Measurements from ENCODE around the gene RNPEP. TPM values are rescaled to one million over a fixed set of nuclear protein-coding genes. Genes with fewer than 3 reads are reported as not detected.
"Not testable (repeated sequence)": the region's sequence is repeated elsewhere in the genome, so short reads cannot be mapped to it uniquely, and the experiment has no call there.

The RNPEP gene

DNA sequence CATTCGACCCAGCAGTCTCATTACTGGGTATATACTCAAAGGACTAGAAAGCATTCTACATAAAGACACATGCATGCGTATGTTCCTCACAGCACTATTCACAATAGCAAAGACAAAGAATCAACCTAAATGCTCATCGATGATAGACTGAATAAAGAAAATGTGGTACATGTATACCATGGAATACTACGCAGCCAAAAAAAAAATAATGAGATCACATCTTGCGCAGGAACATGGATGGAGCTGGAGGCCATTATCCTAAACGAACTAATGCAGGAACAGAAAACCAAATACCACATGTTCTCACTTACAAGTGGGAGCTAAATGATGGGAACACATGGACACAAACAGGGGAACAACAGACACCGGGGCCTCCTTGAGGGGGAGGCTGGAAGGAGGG is 71.6 kb downstream of the RNPEP start:
- no peak overlapping the region for H3K23ac ChIP-seq (ENCODE audit: low read depth, low read length, poor library complexity)
- H4K91ac ChIP-seq (ENCODE audit: low read depth, low read length, poor library complexity) = no peak overlapping the region
- H3K36me3 ChIP-seq (replicated peaks in 1 of 2; ENCODE audit: control insufficient read depth in 2 of 2, insufficient read depth in 2 of 2, low read length in 2 of 2) = no peaks in the 10 kb centered on the region
- no peak overlapping the region for H3K4ac ChIP-seq (ENCODE audit: low read length)
- H2BK15ac ChIP-seq (ENCODE audit: low read length) = no peak overlapping the region
- H2BK120ac ChIP-seq (ENCODE audit: low read depth, low read length) = no peak overlapping the region
- H3K79me1 ChIP-seq (ENCODE audit: low read depth, low read length) = no peaks in the 10 kb centered on the region
- no CpG with 5 or more reads among the region's 7 CpGs for WGBS, 2 donors (ENCODE audit: extremely low coverage in 2 of 2, insufficient read length in 2 of 2, insufficient replicate concordance in 1 of 2)
- no peak overlapping the region for H2BK5ac ChIP-seq (ENCODE audit: low read length)
- H2BK12ac ChIP-seq (ENCODE audit: low read length) = no peak overlapping the region
- H4K8ac ChIP-seq (ENCODE audit: low read depth, low read length) = no peak overlapping the region
- H3K4me3 ChIP-seq (ENCODE audit: low read length in 2 of 2) = no peak overlapping the region
- no peak overlapping the region for H3K4me2 ChIP-seq (ENCODE audit: insufficient read depth, low read length, poor library complexity, severe bottlenecking)
- no peak overlapping the region for H3K27ac ChIP-seq (replicated peaks; ENCODE audit: low read length)
- peaks cover 0 to 2% of the 10 kb centered on the region in 2 donors for H3K4me1 ChIP-seq (ENCODE audit: control insufficient read depth in 2 of 2, insufficient read depth in 1 of 2, low read depth in 1 of 2, low read length in 2 of 2)
- no peak overlapping the region for H3K14ac ChIP-seq (ENCODE audit: low read length)
- H2AFZ ChIP-seq (ENCODE audit: low read length) = no peak overlapping the region
- no peak overlapping the region for H2AK5ac ChIP-seq (ENCODE audit: low read depth, low read length)
- peaks cover 0 to 4% (median 0%) of the 10 kb centered on the region in 3 experiments for H3K27me3 ChIP-seq (ENCODE audit: control insufficient read depth in 3 of 3, insufficient read depth in 3 of 3, low read depth in 1 of 3, low read length in 3 of 3)
- no peak overlapping the region for H3K9ac ChIP-seq (ENCODE audit: low read depth, low read length, poor library complexity)
- DNase-seq (ENCODE audit: low spot score) = no peak
- no peaks in the 10 kb centered on the region for H3K9me3 ChIP-seq (replicated peaks in 1 of 2; ENCODE audit: control insufficient read depth in 2 of 2, insufficient read depth in 1 of 2, low read depth in 1 of 2, low read length in 2 of 2)
- no peak overlapping the region for H3K18ac ChIP-seq (ENCODE audit: low read length)

DNA sequence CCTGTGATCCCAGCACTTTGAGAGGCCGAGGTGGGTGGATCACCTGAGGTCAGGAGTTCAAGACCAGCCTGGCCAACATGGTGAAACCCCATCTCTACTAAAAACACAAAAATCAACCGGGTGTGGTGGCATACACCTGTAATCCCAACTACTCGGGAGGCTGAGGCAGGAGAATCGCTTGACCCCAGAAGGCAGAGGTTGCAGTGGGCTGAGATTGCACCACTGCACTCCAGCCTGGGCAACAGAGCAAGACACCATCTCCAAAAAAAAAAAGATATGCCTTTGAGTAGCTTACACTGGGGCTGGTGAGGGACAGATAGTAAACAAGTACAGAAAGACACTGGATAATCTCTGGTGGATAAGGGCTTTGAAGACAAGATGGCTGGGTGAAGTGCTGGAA is 72.2 kb downstream of the RNPEP start:
- H3K9ac ChIP-seq (ENCODE audit: low read depth, low read length, poor library complexity); H3K9me3 ChIP-seq (replicated peaks in 1 of 2; ENCODE audit: control insufficient read depth in 2 of 2, insufficient read depth in 1 of 2, low read depth in 1 of 2, low read length in 2 of 2); H3K4me3 ChIP-seq (ENCODE audit: low read length in 2 of 2); H3K14ac ChIP-seq (ENCODE audit: low read length); H2BK15ac ChIP-seq (ENCODE audit: low read length); H3K36me3 ChIP-seq (replicated peaks in 1 of 2; ENCODE audit: control insufficient read depth in 2 of 2, insufficient read depth in 2 of 2, low read length in 2 of 2); H3K4me1 ChIP-seq (ENCODE audit: control insufficient read depth in 2 of 2, insufficient read depth in 1 of 2, low read depth in 1 of 2, low read length in 2 of 2); H2BK120ac ChIP-seq (ENCODE audit: low read depth, low read length); H2BK5ac ChIP-seq (ENCODE audit: low read length); H3K27me3 ChIP-seq (ENCODE audit: control insufficient read depth in 3 of 3, insufficient read depth in 3 of 3, low read depth in 1 of 3, low read length in 3 of 3); H3K18ac ChIP-seq (ENCODE audit: low read length); H3K23ac ChIP-seq (ENCODE audit: low read depth, low read length, poor library complexity); H3K4me2 ChIP-seq (ENCODE audit: insufficient read depth, low read length, poor library complexity, severe bottlenecking); H2AFZ ChIP-seq (ENCODE audit: low read length); H2BK12ac ChIP-seq (ENCODE audit: low read length); H3K27ac ChIP-seq (replicated peaks; ENCODE audit: low read length); H4K91ac ChIP-seq (ENCODE audit: low read depth, low read length, poor library complexity); H3K4ac ChIP-seq (ENCODE audit: low read length); H2AK5ac ChIP-seq (ENCODE audit: low read depth, low read length); DNase-seq (ENCODE audit: low spot score); H3K79me1 ChIP-seq (ENCODE audit: low read depth, low read length); H4K8ac ChIP-seq (ENCODE audit: low read depth, low read length): not testable (repeated sequence)
- WGBS, 2 donors (ENCODE audit: extremely low coverage in 2 of 2, insufficient read length in 2 of 2, insufficient replicate concordance in 1 of 2) = no CpG with 5 or more reads among the region's 4 CpGs

Small RNA genes lying within 50 kb of the gene (small RNA-seq; reads per million reads assigned to genes)
- gene AL691482.1 (ENCODE audit: insufficient read depth) = not detected
- not detected for gene AL691482.2 (ENCODE audit: insufficient read depth)
- gene MIR6740 (ENCODE audit: insufficient read depth) = 2.8 reads per million
- not detected for gene RF00156 (ENCODE audit: insufficient read depth)

Measured in neuronal stem cell (in vitro differentiated cells).